IPS-NIHi7 (cell line): ENCODE data around the gene SH3YL1.

Experiments used
- DNase-seq: peaks from one replicate; pipeline ENCODE4 v3.0.0; 2012; ENCODE audit warnings: mixed read lengths; ENCODE audit errors: extremely low spot score

SH3YL1 gene

GRCh38 chr2:258933-259332, 4.9 kb downstream of the SH3YL1 start:
- no peak for DNase-seq

DNA sequence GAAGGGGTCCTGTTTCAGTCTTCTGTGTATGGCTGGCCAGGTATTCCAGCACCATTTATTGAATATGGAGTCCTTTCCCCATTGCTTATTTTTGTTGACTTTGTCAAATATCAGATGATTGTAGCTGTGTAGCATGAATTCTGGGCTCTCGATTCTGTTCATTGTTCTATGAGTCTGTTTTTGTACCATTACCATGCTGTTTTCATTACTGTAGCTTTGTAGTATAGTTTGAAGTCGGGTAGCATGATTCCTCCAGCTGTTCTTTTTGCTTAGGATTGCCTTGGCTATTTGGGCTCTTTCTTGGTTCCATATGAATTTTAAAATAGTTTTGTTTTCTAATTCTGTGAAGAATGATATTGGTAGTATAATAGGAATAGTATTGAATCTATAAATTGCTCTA, 6.0 kb downstream of the SH3YL1 start:
- DNase-seq = no peak

DNA sequence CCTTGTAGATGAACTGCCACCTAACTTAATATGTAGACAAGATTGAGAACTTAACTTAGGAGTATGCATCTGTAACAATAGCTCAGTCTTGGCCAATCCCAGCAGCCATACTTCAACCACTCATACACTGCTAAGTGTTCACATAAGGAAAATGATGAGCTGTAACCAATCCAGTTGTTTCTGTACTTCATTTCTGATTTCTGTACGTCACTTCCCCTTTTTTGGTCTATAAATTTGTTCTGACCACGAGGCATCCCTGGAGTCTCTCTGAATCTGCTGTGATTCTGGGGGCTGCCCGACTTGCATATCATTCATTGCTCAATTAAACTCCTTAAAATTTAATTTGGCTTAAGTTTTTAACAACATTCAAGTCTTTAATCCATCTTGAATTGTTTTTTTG, 6.4 kb downstream of the SH3YL1 start:
- DNase-seq = no peak

GRCh38 chr2:256094-256493, 7.7 kb downstream of the SH3YL1 start:
- no peak for DNase-seq

DNA sequence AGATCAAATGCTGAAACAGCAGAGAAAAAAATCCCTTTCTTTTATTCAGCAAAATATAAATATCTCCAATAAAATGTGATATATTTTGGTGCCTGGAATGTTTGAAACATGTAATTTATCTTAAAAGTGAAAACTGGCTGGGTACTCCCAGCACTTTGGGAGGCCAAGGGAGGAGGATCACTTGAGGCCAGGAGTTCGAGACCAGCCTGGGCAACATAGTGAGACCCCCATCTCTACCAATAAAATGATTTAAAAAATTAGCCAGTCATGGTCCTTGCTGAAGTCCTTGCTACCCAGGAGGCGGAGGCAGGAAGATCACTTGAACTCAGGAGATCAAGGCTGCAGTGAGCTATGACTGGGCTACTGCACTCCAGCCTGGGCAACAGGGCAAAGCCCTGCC, 8.6 kb downstream of the SH3YL1 start:
- no peak for DNase-seq

- DNase-seq = no peak
These were observed 9.6 kb downstream of the SH3YL1 start for GRCh38 chr2:254241-254640.

DNA sequence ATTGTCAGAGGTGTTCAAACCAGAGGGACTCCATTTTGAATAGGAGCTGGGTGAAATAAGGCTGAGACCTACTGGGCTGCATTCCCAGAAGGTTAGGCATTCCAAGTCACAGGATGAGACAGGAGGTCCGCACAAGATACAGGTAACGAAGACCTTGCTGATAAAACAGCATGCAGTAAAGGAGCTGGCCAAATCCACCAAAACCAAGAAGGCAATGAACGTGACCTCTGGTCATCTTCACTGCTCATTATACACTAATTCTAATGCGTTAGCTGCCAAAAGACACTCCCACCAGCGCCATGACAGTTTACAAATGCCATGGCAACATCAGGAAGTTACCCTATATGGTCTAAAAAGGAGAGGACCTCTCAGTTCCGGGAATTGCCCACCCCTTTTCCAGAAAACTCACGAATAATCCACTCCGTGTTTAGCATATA, 10.6 kb downstream of the SH3YL1 start:
- DNase-seq = no peak

DNA sequence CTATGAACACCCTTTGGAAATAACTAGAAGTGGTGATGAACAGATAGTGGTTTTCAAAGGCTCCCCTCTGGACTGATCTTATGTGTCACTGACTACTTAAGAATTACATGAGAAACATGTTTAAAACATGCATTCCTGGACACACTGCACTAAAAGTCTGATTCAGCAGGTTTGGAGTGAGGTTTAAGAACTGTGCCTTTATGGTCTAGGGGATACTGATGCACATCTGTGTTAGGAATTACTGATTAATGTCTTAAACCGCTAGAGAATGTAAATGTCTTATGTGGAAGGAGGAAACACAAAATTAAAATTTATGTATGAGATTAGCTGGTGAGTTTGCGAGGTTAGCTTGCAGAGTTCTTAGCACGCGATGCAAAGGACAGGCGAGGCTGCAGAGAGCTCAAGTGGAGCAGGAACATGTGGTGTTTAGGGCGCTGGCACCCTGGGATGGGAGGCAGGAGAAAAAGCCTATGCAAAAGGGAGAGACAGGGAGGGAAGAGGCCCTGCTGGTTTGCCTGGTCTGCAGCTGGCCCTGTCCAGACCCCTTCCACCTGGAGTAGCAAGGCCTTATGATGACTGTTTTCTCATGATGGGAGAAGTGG, 11.7 kb downstream of the SH3YL1 start:
- no peak for DNase-seq

GRCh38 chr2:249538-250042, 14.2 kb downstream of the SH3YL1 start:
- no peak for DNase-seq

DNA sequence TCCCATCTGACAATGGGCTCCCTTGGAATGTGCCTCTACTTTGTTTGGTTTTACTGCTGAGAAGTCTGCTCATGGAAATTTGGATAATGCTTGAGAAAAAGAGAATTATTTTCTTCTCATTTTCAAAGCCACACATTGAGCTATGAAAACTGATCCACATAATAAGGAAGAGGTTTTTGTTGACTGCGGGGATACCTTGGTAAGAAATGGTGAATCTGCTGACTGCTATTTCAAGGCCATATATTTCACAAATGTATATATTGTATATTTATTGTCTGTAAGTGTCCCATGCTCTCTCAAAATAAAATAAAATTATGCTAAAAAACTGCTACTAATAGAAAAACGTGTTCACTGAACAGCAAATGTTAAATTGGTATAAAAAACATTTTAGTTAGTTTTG, 15.1 kb downstream of the SH3YL1 start:
- DNase-seq = no peak

GRCh38 chr2:246489-247144, 17.2 kb downstream of the SH3YL1 start:
- peak; percentile 51 for DNase-seq

DNA sequence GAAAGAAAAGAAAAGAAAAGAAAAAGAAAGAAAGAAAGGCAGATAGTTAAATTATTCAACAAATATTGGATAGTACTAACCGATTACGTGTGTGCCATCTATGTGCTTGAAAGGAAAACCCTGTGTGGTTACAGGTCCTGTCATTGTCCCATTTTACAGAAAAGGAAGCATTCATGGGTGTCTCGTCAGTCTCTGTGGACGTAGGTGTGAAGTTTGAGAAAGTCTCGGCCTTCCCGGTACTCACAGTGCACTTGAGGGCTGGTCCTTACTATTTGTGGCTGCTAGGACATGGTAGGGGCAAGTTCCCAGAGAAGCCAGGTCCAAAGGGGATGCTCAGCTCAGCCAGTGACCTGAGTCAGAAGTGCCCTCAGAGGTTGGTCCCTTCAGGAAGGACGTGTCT, 19.3 kb downstream of the SH3YL1 start:
- no peak for DNase-seq

GRCh38 chr2:238869-239268, 25.0 kb downstream of the SH3YL1 start:
- no peak for DNase-seq

GRCh38 chr2:238431-238830, 25.4 kb downstream of the SH3YL1 start:
- no peak for DNase-seq

DNA sequence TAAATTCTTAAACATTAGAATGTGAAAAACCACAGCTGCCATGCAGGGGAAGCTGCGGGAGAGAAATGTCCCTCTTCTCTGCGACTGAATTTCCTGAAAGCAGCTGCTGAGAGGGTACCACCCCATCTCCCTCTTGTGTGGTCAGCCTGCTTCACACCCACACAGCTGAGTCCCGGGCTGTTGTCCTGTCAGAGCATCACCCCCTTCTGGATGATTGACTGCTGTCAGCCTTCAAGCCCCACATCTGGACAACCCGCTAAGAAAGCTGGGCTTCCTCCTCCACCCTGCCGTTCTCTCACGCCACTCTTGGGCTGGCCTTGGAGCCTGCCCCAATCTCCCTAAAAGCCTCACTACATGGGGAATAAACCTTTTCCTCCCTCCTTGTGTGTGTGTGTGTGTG, 26.0 kb downstream of the SH3YL1 start:
- DNase-seq = no peak

DNA sequence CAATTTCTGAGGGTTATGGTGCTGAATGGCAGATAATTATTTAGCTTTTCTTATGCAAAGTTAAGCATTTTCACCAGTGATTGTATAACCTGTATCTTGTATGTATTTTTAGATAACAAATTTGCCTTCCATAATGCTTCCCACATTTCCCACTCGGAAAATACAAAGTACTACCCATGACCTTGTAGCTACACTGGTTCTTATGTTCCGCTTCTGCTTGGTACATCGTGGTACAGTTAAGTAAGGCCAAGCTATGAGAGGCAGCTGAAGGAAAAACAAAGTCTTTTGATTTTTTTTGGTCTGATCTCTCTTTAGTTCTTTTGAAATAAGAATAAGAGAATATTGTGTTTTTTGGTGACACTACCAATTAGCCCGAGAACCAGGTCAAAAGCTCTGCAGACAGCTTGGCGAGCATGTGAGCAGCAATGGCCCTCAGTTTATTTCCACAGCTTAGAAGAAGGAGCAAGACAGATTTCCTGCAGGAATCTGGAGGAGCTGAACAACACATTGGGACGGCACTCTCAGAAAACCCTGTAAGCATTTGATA, 26.8 kb downstream of the SH3YL1 start:
- no peak for DNase-seq

GRCh38 chr2:234421-234820, 29.4 kb downstream of the SH3YL1 start:
- DNase-seq = no peak

- peak; percentile 63 for DNase-seq
These were observed 30.8 kb downstream of the SH3YL1 start for GRCh38 chr2:233030-233429.

GRCh38 chr2:231521-232185, 32.2 kb downstream of the SH3YL1 start:
- no peak for DNase-seq

- no peak for DNase-seq
These were observed 35.1 kb downstream of the SH3YL1 start for GRCh38 chr2:228518-229278.

GRCh38 chr2:228115-228514, 35.7 kb downstream of the SH3YL1 start:
- DNase-seq = no peak
